RWPE1 (cell line): ENCODE measurements around the gene ASCC1.
"Not testable (repeated sequence)": the region's sequence is repeated elsewhere in the genome, so short reads cannot be mapped to it uniquely, and the experiment has no call there.

Experiments used
- CTCF ChIA-PET: fragments of 350-600 bp; sonication (Branson Sonifier 250); formaldehyde crosslinking; extraction: SDS; loops from one replicate; lab custom pipeline; 2021; lab: Yijun Ruan, JAX
- POLR2A ChIA-PET: fragments of 400-600 bp; formaldehyde crosslinking; extraction: SDS; loops from one replicate; lab custom pipeline; 2020; ENCODE audit warnings: antibody characterized with exemption; ENCODE audit not compliant: low non-redundant PET; lab: Yijun Ruan, JAX
- DNase-seq: peaks from one replicate; pipeline ENCODE4 v3.0.0; 2012; ENCODE audit warnings: low spot score
- H3K27ac ChIP-seq: fragments of 450-650 bp; 2 replicates; pipeline ENCODE4 v1.5.1; 2017
- CTCF ChIP-seq: fragments of 450-650 bp; conservative IDR thresholded peaks from 2 replicates; pipeline ENCODE4 v1.5.1; 2017; ENCODE audit warnings: low read depth, mild to moderate bottlenecking

The ASCC1 gene

GRCh38 chr10:72221278-72221677, 5.2 kb upstream of the ASCC1 start:
- ChIA-PET POLR2A (interaction anchor here (0.6 kb wide), 1 partner anchor 225 kb away, joined by 6 read pairs; no protein-coding TSS in a partner anchor), CTCF (interaction anchor here (0.5 to 1.6 kb wide), 5 partner anchors 16 to 117 kb away, joined by 3 to 8 read pairs (median 3); no protein-coding TSS in a partner anchor)
- H3K27ac ChIP-seq: peak overlapping the region; percentile 72
- no peak for TF ChIP-seq CTCF
- no peak for DNase-seq

GRCh38 chr10:72220637-72221036, 4.6 kb upstream of the ASCC1 start:
- ChIA-PET POLR2A (no interaction called here), CTCF (interaction anchor here (0.5 to 1.6 kb wide), 7 partner anchors 61 to 118 kb away, joined by 3 to 8 read pairs (median 3); no protein-coding TSS in a partner anchor)
- TF ChIP-seq CTCF: no peak
- peak overlapping the region; percentile 58 for H3K27ac ChIP-seq
- DNase-seq: no peak

GRCh38 chr10:72219235-72219814, 3.2 kb upstream of the ASCC1 start:
- no peak for TF ChIP-seq CTCF
- peak overlapping the region; percentile 58 for H3K27ac ChIP-seq
- POLR2A ChIA-PET: interaction anchor here (0.5 to 0.6 kb wide), 3 partner anchors 8 to 86 kb away, joined by 3 to 4 read pairs (median 4); no protein-coding TSS in a partner anchor
- no peak for DNase-seq
- CTCF ChIA-PET: interaction anchor here (1.0 to 1.5 kb wide), 4 partner anchors 18 to 171 kb away, joined by 3 to 9 read pairs (median 4); no protein-coding TSS in a partner anchor

GRCh38 chr10:72218726-72219125, 2.6 kb upstream of the ASCC1 start:
- DNase-seq: no peak
- CTCF ChIA-PET: interaction anchor here (1.0 to 1.5 kb wide), 2 partner anchors 17 to 77 kb away, joined by 5 to 9 read pairs; no protein-coding TSS in a partner anchor
- POLR2A ChIA-PET: interaction anchor here (0.5 to 0.7 kb wide), 4 partner anchors 62 to 101 kb away, joined by 3 to 6 read pairs (median 4); no protein-coding TSS in a partner anchor
- TF ChIP-seq CTCF: no peak
- H3K27ac ChIP-seq: no peak overlapping the region

GRCh38 chr10:72218325-72218724, 2.2 kb upstream of the ASCC1 start:
- ChIA-PET CTCF (no interaction called here), POLR2A (interaction anchor here (0.6 to 0.7 kb wide), 3 partner anchors 62 to 101 kb away, joined by 3 to 6 read pairs (median 3); no protein-coding TSS in a partner anchor)
- H3K27ac ChIP-seq: no peak overlapping the region
- TF ChIP-seq CTCF: no peak
- DNase-seq: no peak

- CTCF ChIA-PET: interaction anchor here (0.7 kb wide), 1 partner anchor 63 kb away, joined by 4 read pairs; no protein-coding TSS in a partner anchor
Observed at GRCh38 chr10:72211832-72212231, 4.2 kb downstream of the ASCC1 start.

GRCh38 chr10:72211381-72211780, 4.7 kb downstream of the ASCC1 start:
- POLR2A ChIA-PET, DNase-seq: not testable (repeated sequence)
- CTCF ChIA-PET: interaction anchor here (0.7 kb wide), 1 partner anchor 63 kb away, joined by 4 read pairs; no protein-coding TSS in a partner anchor
- peak overlapping the region; percentile 62 for H3K27ac ChIP-seq

More at GRCh38 chr10:72211832-72212231, 4.2 kb downstream of the ASCC1 start:
- POLR2A ChIA-PET, DNase-seq: not testable (repeated sequence)
- peak overlapping the region; percentile 62 for H3K27ac ChIP-seq

- H3K27ac ChIP-seq: peak overlapping the region; percentile 28; the same call in 1 of the 2 replicates
- DNase-seq, POLR2A ChIA-PET: not testable (repeated sequence)
- CTCF ChIA-PET: interaction anchor here (0.7 kb wide), 1 partner anchor 24 kb away, joined by 4 read pairs; no protein-coding TSS in a partner anchor
Observed at GRCh38 chr10:72208526-72208925, 7.5 kb downstream of the ASCC1 start.
